Body of pancreas (tissue), 4 donors: ENCODE results near the gene ATP11A. TPM values are rescaled to one million over a fixed set of nuclear protein-coding genes. Genes with fewer than 3 reads are reported as not detected.

Experiments used
- ATAC-seq: fragments of 150-250 bp; one replicate; pipeline ENCODE4 v1.9.1; 2016
- DNase-seq, 4 donors: peaks; one replicate each; pipeline ENCODE4 v3.0.0-alpha.2; 2019
- H3K27ac ChIP-seq, 4 donors: fragments of 200-600 bp; sonication (generic); 1 replicate in 3 of 4; 2 replicates in 1 of 4; pipeline versions ENCODE4 v1.5.1 to v1.6.1; 2016 to 2019; ENCODE audit warnings: mild to moderate bottlenecking in 1 of 4, mixed read lengths in 1 of 4, moderate library complexity in 1 of 4
- H3K27me3 ChIP-seq, 2 donors: fragments of 200-600 bp; sonication (generic); one replicate each; pipeline ENCODE4 v1.6.0; 2016; ENCODE audit warnings: mild to moderate bottlenecking in 1 of 2
- H3K36me3 ChIP-seq, 2 donors: fragments of 200-600 bp; sonication (generic); replicated peaks in 1 of 2; 2 replicates each; pipeline ENCODE4 v1.5.1; 2016; ENCODE audit warnings: low read depth in 2 of 2; ENCODE audit not compliant: insufficient read depth in 1 of 2
- H3K4me1 ChIP-seq: fragments of 200-600 bp; sonication (generic); one replicate; pipeline ENCODE4 v1.6.0; 2016
- H3K4me3 ChIP-seq, 2 donors: fragments of 200-600 bp; sonication (generic); 1 replicate in 1 of 2; 2 replicates in 1 of 2; pipeline ENCODE4 v1.5.1; 2016 to 2019
- H3K9me3 ChIP-seq, 3 donors: fragments of 200-600 bp; sonication (generic); 1 replicate in 2 of 3; 2 replicates in 1 of 3; pipeline ENCODE4 v1.5.1; 2016
- POLR2A ChIP-seq, 3 donors: fragments of 450-650 bp; IDR thresholded peaks; one replicate each; pipeline ENCODE4 v1.6.1; 2016; ENCODE audit warnings: antibody characterized with exemption in 3 of 3, mild to moderate bottlenecking in 2 of 3
- WGBS, 2 donors: methylation state at CpG; one replicate each; pipeline ENCODE4 v1.1.5; 2017; 5-methylcytosine and 5-hydroxymethylcytosine counted together
- intact Hi-C: fragments of 100-400 bp; cut with DNase I; formaldehyde crosslinking; loops from one replicate; pipeline ENCODE4 v1.15.1; 2023
- total RNA-seq, 2 donors: library from RNA; depleted of rRNA; stranded (reverse); fragments of >200 nt; gene quantifications; one replicate each; pipeline ENCODE4 v1.1.0, GENCODE V29; 2016
- TF ChIP-seq, protein P1 (sequence below), 7 experiments: fragments of 450-650 bp in 4 of 7; fragments of 200-600 bp in 3 of 7; sonication (generic) in 3 of 7; IDR thresholded peaks; one replicate each; pipeline ENCODE4 v1.5.1; 2016 to 2019; ENCODE audit warnings: antibody characterized with exemption in 7 of 7

The ATP11A gene
- total RNA-seq, 2 donors from 2014 or later: 24.1 to 33.9 TPM

DNA sequence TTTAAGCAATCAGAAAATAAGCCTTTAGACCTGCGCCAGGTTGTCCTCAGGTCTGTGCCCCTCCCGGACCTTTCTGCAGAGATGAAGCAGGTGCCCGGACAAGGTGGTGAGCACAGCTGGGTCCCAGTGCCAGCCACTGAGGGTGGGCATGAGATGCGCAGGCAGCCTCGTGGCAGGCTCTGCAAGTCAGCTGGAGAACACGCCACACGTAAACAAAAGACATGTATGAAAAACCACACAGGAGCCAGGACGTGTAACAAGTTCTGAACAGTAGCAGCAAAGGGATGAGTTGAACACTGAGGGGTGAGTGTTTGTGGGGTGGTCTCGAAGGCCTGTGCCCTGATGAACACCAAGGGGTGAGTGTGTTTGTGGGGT, 210.4 kb downstream of the ATP11A start:
- intact Hi-C loops: no loop called here
- H3K4me3 ChIP-seq: no peak overlapping the region
- peaks cover 39% of the 10 kb centered on the region for H3K4me1 ChIP-seq
- peak overlapping the region in 2 of 4 donors; percentile 67 to 81 for H3K27ac ChIP-seq
- H3K36me3 ChIP-seq: no peaks in the 10 kb centered on the region
- TF ChIP-seq, protein P1, sequence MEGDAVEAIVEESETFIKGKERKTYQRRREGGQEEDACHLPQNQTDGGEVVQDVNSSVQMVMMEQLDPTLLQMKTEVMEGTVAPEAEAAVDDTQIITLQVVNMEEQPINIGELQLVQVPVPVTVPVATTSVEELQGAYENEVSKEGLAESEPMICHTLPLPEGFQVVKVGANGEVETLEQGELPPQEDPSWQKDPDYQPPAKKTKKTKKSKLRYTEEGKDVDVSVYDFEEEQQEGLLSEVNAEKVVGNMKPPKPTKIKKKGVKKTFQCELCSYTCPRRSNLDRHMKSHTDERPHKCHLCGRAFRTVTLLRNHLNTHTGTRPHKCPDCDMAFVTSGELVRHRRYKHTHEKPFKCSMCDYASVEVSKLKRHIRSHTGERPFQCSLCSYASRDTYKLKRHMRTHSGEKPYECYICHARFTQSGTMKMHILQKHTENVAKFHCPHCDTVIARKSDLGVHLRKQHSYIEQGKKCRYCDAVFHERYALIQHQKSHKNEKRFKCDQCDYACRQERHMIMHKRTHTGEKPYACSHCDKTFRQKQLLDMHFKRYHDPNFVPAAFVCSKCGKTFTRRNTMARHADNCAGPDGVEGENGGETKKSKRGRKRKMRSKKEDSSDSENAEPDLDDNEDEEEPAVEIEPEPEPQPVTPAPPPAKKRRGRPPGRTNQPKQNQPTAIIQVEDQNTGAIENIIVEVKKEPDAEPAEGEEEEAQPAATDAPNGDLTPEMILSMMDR (IDR thresholded peaks at IDR 0.05): no peak
- TF ChIP-seq POLR2A (IDR thresholded peaks at IDR 0.05): no peak
- H3K9me3 ChIP-seq: no peaks in the 10 kb centered on the region
- DNase-seq (no peak), ATAC-seq (no peak)
- H3K27me3 ChIP-seq: no peaks in the 10 kb centered on the region
- WGBS, 2 donors: 84 to 88% methylated on average over 9 of the region's 9 CpGs

DNA sequence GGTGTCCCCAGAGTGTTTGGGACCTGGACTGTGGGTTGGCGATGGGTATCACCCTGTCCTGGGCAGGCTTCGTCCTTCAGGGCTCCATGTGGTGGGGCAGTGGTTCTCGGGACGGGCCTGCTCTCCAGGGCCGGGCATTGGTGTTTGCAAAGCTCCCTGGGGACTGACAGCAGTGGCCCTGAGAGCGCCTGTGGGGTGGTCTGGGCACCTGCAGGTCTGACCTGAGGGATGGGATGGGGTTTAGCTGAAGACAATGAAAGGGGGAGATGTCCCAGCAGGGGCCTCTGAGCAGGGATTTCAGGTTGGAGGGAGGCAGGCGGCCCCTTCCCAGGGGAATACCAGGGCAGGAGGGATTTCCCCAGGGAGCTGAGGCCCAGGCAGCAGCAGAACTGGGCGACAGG, 210.9 kb downstream of the ATP11A start:
- ATAC-seq: no peak
- H3K4me3 ChIP-seq: no peak overlapping the region
- intact Hi-C loops: no loop called here
- peaks cover 34% of the 10 kb centered on the region for H3K4me1 ChIP-seq
- H3K27me3 ChIP-seq: no peaks in the 10 kb centered on the region
- 72 to 89% methylated on average over 4 to 8 of the region's 8 CpGs for WGBS, 2 donors
- H3K36me3 ChIP-seq: no peaks in the 10 kb centered on the region
- H3K27ac ChIP-seq: peak overlapping the region; percentile 60 to 81 (median 68)
- no peaks in the 10 kb centered on the region for H3K9me3 ChIP-seq
- DNase-seq: no peak
- TF ChIP-seq, protein P1 (IDR thresholded peaks at IDR 0.05): no peak
- no peak for TF ChIP-seq POLR2A (IDR thresholded peaks at IDR 0.05)

DNA sequence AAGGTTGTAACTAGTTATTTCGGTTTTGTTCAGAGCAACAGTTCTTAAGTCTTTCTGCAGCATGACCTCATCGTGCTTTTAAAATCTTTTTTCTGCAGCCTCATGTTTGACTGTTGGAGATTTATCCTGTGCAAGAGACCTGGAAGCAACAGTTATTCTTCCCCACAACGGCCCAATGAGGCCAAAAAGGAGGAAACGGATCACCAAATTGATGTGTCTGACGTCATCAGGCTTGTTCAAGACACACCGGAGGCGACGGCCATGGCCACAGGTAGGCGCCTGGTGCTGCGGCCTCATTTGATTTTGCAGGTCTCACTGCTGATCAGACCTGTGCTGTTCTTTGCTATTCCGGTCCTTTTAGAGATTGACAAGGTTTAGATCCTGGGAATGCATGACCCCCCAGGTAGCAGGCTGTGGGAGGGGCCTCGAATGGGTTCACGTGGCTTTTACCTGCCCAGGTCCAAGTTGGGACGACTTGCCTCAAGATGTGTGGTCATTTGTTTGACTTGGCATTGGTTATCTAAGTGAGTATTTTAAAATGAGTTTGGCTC, 212.3 kb downstream of the ATP11A start:
- intact Hi-C loops: no loop called here
- DNase-seq (peak; percentile 69 to 82 (median 76)), ATAC-seq (peak; percentile 88)
- peak in 2 of 3 donors; percentile 18 to 45 for TF ChIP-seq POLR2A (IDR thresholded peaks at IDR 0.05)
- TF ChIP-seq, protein P1 (IDR thresholded peaks at IDR 0.05): peak in 1 of 7 experiments; percentile 8
- no peaks in the 10 kb centered on the region for H3K36me3 ChIP-seq
- no peaks in the 10 kb centered on the region for H3K27me3 ChIP-seq
- H3K4me1 ChIP-seq: peaks cover 37% of the 10 kb centered on the region
- no peaks in the 10 kb centered on the region for H3K9me3 ChIP-seq
- H3K4me3 ChIP-seq: no peak overlapping the region
- peak overlapping the region; percentile 60 to 81 (median 68) for H3K27ac ChIP-seq
- WGBS, 2 donors: 37 to 51% methylated on average over 14 of the region's 14 CpGs

DNA sequence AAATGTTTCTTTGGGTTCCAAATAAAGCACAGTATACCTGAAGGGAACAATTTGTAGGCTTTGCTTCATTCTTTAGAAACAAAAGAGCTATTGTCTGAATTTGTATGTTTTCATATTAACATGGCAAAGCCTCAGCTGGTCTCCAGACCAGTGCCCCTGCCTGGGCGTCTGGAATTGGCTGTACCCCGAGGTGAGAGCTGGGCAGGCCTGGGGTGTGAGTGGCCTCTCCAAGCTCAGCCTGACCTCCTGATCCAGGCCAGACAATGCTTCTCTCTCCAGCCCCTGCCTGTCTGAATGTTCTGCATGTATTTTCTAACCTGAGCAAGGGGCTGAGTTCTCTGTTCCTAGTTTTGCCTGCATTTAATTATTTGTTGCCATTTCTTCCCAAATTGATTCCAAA, 212.8 kb downstream of the ATP11A start:
- no peak for TF ChIP-seq POLR2A (IDR thresholded peaks at IDR 0.05)
- TF ChIP-seq, protein P1 (IDR thresholded peaks at IDR 0.05): no peak
- peaks cover 42% of the 10 kb centered on the region for H3K4me1 ChIP-seq
- no peak for ATAC-seq
- peak in 2 of 4 donors; percentile 38 to 44 for DNase-seq
- peak overlapping the region; percentile 67 to 81 (median 72) for H3K27ac ChIP-seq
- WGBS, 2 donors: 60 to 64% methylated on average over 2 of the region's 2 CpGs
- no peaks in the 10 kb centered on the region for H3K27me3 ChIP-seq
- no peaks in the 10 kb centered on the region for H3K36me3 ChIP-seq
- H3K4me3 ChIP-seq: no peak overlapping the region
- intact Hi-C loops: no loop called here
- no peaks in the 10 kb centered on the region for H3K9me3 ChIP-seq

DNA sequence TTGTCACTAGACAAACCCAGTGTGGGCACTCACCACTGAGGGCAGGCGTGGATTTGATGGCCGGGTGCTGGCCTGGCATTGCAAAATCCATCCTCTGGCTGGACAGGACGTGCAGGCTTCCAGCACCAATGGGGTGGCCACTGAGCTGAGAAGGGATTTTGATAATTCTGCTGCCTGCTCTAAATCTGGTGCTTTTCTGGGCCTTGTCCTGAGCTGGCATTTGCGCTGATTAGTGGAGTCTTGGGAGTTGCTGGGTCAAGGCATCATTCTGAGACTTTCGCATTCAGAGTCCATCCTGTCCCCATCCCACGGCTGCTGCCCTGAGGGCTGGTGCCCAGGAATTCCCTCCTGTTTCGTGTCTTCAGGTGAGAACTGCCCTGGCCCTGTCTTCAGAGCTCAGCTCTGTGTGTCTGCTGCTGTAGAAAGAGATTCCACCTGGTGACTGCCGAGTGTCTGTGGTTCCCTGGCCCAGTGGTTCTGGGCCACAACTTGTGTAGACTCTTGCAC, 213.3 kb downstream of the ATP11A start:
- no peak for DNase-seq
- no peaks in the 10 kb centered on the region for H3K36me3 ChIP-seq
- WGBS, 2 donors: 77 to 81% methylated on average over 6 to 8 of the region's 8 CpGs
- no peaks in the 10 kb centered on the region for H3K9me3 ChIP-seq
- H3K27me3 ChIP-seq: no peaks in the 10 kb centered on the region
- ATAC-seq: no peak
- H3K4me3 ChIP-seq: no peak overlapping the region
- peak overlapping the region; percentile 67 to 81 (median 72) for H3K27ac ChIP-seq
- peaks cover 43% of the 10 kb centered on the region for H3K4me1 ChIP-seq
- intact Hi-C loops: no loop called here
- TF ChIP-seq, protein P1 (IDR thresholded peaks at IDR 0.05): no peak
